SH-SY5Y (cell line): ENCODE data around the gene TOM1.

Experiments used
- GATA2 ChIP-seq: IDR thresholded peaks from 2 replicates; pipeline ENCODE4 v1.6.1; 2011; ENCODE audit warnings: mild to moderate bottlenecking, low read depth, low read length
- GATA3 ChIP-seq: IDR thresholded peaks from 2 replicates; pipeline ENCODE4 v1.6.1; 2011; ENCODE audit warnings: low read depth, mild to moderate bottlenecking, low read length, moderate library complexity

GRCh38 chr22:35386670-35387288, 87.1 kb downstream of the TOM1 start:
- TF ChIP-seq GATA2, result no peak
- TF ChIP-seq GATA3, result no peak
